Left hindlimb (tissue), 1 donor: ENCODE measurements around the gene MIER2.
"Not testable (repeated sequence)": the region's sequence is repeated elsewhere in the genome, so short reads cannot be mapped to it uniquely, and the experiment has no call there.

Experiments used
- DNase-seq: peaks from one replicate; pipeline ENCODE4 v3.0.0-alpha.2; 2018

The MIER2 gene, protein sequence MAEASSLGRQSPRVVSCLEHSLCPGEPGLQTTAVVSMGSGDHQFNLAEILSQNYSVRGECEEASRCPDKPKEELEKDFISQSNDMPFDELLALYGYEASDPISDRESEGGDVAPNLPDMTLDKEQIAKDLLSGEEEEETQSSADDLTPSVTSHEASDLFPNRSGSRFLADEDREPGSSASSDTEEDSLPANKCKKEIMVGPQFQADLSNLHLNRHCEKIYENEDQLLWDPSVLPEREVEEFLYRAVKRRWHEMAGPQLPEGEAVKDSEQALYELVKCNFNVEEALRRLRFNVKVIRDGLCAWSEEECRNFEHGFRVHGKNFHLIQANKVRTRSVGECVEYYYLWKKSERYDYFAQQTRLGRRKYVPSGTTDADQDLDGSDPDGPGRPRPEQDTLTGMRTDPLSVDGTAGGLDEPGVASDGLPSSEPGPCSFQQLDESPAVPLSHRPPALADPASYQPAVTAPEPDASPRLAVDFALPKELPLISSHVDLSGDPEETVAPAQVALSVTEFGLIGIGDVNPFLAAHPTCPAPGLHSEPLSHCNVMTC

GRCh38 chr19:344625-345319 is at the start of gene MIER2:
MIER2 (minus strand) TSS chr19:344796; CDS start chr19:344782, 14 bp downstream.
- DNase-seq = peak; percentile 90

DNA sequence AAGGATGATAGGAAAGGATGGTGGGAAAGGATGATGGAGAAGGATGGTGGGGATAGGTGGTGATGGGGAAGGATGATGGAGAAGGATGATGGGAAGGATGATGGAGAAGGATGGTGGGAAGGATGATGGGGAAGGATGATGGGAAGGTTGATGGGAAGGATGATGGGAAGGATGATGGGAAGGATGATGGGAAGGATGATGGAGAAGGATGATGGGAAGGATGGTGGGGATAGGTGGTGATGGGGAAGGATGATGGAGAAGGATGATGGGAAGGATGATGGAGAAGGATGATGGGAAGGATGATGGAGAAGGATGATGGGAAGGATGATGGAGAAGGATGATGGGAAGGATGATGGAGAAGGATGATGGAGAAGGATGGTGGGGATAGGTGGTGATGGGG is 49.0 kb upstream of the MIER2 start:
- not testable (repeated sequence) for DNase-seq

GRCh38 chr19:392375-392970 is 47.9 kb upstream of the MIER2 start:
- DNase-seq = no peak

DNA sequence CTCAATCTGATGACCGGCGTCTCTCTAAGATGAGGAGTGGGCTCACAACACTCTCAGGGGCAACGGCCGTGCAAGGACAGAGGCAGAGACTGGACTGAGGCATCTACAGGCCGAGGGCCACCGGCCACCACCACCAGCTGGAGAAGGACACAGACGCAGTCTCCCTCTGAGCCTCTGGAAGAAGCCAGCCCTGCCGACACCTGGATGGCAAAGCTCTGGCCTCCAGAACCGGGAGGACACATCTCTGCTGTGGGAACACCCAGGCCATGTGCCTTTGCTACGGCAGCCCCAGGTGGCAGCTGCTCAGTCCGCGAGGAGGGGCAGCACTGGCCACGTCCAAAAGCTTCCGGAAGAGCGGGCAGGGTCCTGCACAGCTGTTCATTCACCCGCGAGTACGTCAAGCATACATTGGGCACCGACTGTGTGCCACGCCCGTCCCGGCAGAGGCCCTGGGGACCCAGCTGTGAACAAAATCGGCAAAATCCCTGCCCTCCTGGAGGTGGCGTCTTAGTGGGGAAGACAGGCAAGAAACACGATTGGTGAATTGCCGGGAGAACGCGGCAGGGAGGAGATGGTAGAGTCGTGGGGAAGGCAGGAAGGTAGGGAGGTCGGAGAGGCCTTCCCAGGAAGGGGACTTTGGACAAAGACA is 47.3 kb upstream of the MIER2 start:
- no peak for DNase-seq

GRCh38 chr19:391207-391557 is 46.6 kb upstream of the MIER2 start:
- no peak for DNase-seq

GRCh38 chr19:390386-391206 is 46.0 kb upstream of the MIER2 start:
- no peak for DNase-seq

GRCh38 chr19:389935-390289 is 45.3 kb upstream of the MIER2 start:
- no peak for DNase-seq

DNA sequence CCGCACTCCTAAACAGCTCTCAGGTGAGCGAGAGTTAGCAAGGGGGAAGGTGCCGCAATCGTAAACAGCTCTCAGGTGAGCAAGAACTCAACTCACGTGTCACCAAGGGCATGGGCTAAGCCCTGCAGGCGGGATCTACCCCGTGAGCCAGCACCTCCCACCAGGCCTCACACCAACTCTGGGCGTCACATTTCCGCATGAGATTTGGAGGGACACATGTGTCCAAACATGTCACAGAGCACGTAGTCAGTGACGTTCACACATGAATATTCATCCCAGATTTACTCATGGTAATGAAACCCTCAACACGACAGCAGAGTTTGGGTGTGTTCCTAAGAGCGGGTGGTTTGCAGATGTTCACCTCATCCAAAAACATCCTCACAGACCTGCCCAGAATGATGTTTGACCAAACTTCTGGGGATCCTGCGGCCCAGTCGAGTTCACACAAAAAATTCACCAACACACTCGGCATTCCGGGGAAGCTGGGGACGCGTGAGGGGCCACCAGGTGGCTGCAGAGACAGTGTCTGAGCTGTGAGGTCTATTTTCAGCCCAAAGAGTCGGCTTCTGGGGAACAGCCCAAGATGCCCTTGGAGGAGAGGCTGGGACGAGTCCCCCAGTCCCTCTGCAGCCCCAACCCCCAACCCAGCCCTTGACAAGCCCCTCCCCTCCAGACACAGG is 44.8 kb upstream of the MIER2 start:
- DNase-seq = no peak

- no peak for DNase-seq
These were observed 44.1 kb upstream of the MIER2 start for GRCh38 chr19:388691-389090.

DNA sequence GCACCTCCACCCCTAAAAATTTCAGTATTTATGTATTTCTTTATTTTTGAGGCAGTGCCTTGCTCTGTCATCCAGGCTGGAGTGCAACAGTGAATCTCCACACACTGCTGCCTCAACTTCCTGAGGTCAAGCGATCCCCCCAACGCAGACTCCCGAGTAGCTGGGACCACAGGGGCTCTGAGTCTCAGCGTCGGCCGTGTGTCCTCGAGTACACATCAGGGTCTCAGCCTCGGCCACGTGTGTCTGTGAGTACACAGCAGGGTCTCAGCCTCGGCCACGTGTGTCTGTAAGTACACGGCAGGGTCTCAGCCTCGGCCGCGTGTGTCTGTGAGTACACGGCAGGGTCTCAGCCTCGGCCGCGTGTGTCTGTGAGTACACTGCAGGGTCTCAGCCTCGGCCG is 43.2 kb upstream of the MIER2 start:
- no peak for DNase-seq

DNA sequence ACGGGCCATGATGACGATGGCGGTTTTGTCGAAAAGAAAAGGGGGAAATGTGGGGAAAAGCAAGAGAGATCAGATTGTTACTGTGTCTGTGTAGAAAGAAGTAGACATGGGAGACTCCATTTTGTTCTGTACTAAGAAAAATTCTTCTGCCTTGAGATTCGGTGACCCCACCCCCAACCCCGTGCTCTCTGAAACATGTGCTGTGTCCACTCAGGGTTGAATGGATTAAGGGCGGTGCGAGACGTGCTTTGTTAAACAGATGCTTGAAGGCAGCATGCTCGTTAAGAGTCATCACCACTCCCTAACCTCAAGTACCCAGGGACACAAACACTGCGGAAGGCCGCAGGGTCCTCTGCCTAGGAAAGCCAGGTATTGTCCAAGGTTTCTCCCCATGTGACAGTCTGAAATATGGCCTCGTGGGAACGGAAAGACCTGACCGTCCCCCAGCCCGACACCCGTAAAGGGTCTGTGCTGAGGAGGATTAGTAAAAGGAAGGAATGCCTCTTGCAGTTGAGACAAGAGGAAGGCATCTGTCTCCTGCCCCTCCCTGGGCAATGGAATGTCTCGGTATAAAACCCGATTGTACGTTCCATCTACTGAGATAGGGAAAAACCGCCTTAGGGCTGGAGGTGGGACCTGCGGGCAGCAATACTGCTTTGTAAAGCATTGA is 42.2 kb upstream of the MIER2 start:
- DNase-seq = not testable (repeated sequence)

- DNase-seq = not testable (repeated sequence)
These were observed 41.6 kb upstream of the MIER2 start for GRCh38 chr19:386189-386588.

GRCh38 chr19:384799-385169 is 40.2 kb upstream of the MIER2 start:
- no peak for DNase-seq

DNA sequence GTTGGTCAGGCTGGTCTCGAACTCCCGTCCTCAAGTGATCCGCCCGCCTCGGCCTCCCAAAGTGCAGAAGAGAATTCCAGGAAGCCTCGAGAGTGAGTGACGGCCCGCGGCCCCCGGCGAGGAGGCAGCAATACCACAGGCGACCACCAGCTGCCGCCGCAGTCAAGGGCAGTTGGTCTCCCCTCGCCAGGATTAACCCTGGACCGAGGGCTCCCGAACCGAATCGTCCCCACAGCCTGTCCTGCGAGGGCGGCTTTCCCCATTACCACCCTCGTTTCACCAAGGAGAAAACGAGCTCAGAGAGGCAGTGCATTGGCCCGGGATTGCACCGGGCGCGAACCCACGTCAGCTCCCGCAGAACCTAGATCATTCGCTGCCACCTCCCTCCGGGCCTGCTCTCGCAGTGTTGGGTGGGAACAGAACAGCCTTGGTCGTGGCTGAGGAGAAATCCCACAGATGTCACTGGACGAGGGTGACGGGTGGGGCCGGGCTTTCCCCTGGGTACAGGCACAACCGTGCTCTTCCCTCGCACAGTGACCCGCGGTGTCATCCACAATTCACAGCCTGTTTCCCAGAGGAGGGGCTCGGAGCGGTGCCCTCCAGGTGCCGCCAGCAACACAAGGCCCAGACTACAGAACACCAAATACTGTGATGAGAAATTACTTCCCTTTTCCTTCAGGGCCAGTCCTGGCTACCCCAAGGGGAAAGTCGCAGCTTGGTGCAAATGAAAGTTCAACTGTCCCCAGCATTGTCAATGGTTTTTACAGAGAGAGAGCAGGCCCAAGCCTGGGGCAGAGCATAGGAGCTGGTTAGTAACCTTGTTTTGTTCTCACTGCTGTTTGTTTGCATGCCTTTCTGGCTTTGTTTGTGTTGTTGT is 39.6 kb upstream of the MIER2 start:
- no peak for DNase-seq

- no peak for DNase-seq
These were observed 38.4 kb upstream of the MIER2 start for GRCh38 chr19:383040-383439.

GRCh38 chr19:382578-382977 is 38.0 kb upstream of the MIER2 start:
- DNase-seq = not testable (repeated sequence)

DNA sequence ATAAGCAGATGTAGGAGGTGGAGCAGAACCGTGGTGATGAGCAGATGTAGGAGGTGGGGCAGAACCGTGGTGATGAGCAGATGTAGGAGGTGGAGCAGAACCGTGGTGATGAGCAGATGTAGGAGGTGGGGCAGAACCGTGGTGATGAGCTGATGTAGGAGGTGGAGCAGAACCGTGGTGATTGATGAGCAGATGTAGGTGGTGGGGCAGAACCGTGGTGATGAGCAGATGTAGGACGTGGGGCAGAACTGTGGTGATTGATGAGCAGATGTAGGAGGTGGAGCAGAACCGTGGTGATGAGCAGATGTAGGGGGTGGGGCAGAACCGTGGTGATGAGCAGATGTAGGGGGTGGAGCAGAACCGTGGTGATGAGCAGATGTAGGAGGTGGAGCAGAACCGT is 37.3 kb upstream of the MIER2 start:
- not testable (repeated sequence) for DNase-seq

- DNase-seq = not testable (repeated sequence)
These were observed 36.1 kb upstream of the MIER2 start for GRCh38 chr19:380618-381219.

DNA sequence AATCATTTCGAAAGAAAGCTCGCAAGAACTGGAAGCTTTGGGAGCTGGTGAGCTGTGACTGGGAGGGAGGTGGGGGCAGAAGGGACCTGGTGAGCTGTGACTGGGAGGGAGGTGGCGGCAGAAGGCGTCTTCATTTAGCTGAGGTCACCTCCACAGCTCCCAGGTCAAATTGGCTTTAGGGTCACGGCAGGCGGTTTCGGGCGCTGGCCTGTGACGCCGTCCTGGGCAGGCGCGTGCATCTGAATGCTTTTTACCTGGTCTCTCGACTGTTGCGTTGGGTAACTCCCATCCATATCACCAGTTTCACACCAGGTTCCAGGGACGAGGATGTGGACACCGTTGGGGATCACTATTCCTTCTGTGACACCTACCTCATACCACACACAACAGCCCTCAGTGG is 35.2 kb upstream of the MIER2 start:
- DNase-seq = no peak

DNA sequence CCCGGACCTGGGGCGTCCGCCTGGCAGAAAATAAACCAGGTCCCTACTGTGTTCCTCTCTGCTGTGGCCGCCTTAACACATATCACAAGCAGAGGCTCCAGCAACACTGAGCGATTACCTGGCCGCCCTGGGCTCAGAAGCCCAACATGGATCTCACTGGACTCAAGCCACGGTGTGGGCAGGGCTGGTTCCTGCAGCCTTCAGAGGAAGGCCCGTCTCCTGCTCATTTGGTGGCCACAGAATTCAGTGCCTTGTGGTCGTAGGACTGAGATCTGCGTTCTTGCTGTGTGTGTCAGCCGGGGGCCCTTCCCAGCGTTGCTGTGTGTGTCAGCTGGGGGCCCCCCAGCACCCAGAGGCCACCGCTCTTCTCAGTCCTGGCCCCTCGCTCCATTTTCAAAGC is 34.1 kb upstream of the MIER2 start:
- DNase-seq = no peak
